G401.6 (cell line): ENCODE measurements around the gene PTPRG.

Experiments
- FAIRE-seq: peaks from 2 replicates; lab custom pipeline; 2012; peaks lifted over from hg19 to GRCh38; lab: Jason Lieb, UNC

Gene PTPRG

DNA sequence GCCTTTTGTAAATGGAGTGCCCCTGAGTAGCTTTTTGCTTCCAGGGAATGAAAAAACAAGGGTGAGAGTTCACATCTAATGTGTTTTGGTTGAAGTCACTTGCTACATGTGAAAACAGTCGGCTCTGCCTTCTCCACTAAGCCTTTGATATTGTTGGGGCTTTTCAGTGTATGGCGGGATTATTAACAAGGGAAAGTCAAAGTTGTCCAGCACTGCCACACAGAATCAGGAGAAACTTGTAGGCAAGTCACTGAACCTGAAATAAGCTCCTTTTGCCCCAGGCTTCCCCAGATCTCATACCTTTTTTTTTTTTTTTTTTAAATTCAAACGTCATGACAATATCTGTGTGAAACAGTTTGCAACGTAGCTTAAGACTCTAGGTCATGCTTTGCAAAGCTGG lies 564.0 kb downstream of the PTPRG start:
- no peak for FAIRE-seq

GRCh38 chr3:62127116-62127515 lies 565.7 kb downstream of the PTPRG start:
- FAIRE-seq, result no peak

DNA sequence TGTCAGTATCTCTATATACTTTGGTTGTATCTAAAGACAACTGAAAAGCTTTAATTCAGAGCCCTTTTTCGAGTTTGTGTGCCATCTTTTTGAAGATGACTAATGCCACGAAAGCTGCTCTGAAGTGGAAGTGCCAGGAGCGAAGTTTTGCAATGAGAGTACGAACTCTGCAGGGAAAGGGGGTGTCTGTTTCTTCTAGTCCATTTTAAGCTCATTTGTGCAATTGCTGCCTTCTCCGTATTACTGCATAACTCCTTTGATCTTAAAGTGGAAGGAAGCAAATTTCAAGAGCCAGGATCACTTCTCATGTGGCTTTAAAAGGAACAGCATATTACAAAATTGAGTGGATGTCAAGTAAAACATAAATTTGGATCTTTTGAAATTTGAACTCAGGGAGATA lies 566.7 kb downstream of the PTPRG start:
- FAIRE-seq, result no peak

GRCh38 chr3:62128681-62129080 lies 567.3 kb downstream of the PTPRG start:
- FAIRE-seq, result no peak

- no peak for FAIRE-seq
These were observed 569.7 kb downstream of the PTPRG start for GRCh38 chr3:62131050-62131449.

DNA sequence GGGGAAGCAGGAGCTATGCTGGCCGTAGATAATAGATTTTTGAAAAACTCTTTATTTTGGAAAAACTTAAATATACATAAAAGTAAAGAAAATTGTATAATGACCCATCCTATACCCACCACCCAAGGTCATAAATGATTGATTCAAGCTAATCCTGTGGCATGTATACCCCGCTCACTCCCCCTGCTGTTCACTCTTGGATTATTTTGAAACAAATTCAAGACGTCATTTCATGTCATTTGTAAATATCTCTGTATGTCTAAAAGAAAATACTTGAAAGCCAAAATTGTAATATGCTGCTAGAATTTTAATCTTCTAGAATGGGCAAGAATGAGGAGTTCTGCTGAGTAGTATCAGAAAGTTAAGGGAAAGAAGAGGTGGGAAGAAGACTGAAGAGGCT lies 570.2 kb downstream of the PTPRG start:
- no peak for FAIRE-seq

- no peak for FAIRE-seq
These were observed 570.7 kb downstream of the PTPRG start for GRCh38 chr3:62132027-62132602.

- FAIRE-seq, result no peak
These were observed 571.6 kb downstream of the PTPRG start for GRCh38 chr3:62133015-62133414.

GRCh38 chr3:62134061-62134496 lies 572.7 kb downstream of the PTPRG start:
- no peak for FAIRE-seq

DNA sequence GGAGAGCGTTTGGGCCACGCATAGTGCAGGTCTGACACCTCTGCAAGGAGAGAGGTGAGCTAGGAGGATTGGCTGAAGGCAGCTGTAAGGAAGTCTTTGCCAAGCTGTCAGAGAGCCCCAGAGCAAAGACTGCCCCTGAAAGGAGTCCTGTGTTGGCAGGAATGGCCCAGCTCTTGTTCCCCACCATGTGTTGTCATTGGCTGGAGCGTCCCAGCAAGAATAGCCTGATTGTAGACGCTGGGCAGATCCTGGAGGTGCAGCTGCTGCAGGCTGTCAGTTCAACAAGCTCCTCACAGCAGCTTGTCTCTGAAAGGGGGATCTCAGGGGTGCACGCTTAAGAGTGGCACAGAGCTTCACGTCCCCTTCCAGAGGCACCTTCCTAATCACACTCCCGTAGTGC lies 574.4 kb downstream of the PTPRG start:
- FAIRE-seq, result no peak

GRCh38 chr3:62139957-62140356 lies 578.6 kb downstream of the PTPRG start:
- no peak for FAIRE-seq

DNA sequence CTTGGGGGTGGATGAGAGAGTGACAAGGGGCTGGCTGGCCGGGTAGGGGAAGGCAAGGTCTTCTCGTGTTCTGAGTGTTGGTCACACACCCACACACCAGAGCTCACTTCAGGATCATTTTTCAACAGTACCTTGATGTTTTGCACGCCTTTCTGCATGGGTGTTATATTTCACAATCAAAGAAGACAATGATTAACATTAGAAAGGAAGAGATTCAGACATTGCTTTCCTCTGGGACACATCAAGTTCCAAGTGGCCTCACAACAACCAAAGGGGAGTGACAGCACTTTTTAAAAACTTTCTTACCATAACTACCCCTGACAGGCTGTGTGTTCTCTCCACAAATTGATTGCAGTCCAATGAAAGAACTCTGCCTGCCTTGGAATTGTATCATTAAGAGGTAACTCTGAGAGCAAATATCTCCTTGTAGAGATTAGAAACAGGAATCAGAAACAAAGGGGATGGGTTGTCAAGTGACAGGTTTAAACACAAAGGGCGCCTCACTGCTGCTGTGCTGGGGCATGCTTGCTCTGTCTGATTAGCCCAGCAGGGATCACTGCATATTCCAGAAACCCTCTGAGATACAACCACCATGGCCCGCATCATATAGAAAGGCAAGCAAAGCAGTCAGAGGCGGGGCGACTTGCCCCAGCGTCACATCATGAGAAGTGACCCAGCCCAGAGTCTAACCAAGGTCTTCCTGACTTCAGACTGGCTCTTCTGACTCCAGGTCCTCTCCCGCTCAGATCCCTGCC lies 581.1 kb downstream of the PTPRG start:
- no peak for FAIRE-seq

DNA sequence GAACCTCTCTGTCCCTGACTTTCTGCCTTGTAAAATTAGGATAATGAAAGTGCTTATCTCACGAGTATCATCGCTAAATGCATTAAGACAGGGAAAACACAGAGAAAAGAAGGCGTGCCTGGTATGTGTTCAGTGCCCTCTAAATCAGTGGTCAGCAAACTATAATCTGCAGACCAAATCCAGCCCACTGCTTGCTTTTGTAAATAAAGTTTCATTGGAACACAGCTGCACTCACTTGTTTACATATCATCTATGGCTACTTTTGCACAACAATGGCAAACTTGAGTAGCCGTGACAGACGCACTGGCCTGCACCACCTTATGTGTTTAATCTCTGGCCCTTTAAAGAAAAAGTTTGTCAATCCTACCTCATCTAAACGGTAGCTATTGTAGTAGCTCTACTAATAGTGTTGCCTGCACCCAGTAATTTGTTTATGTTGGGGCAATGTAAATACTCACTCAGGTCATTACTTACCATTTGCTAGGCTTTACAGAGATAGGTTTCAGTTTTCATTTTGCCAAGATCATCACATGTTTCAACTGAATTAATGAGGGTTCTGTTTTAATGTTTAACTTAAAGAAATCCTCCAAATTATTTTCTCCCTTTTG lies 582.6 kb downstream of the PTPRG start:
- FAIRE-seq, result no peak

- no peak for FAIRE-seq
These were observed 583.1 kb downstream of the PTPRG start for GRCh38 chr3:62144482-62144881.

- no peak for FAIRE-seq
These were observed 583.9 kb downstream of the PTPRG start for GRCh38 chr3:62145086-62145757.

DNA sequence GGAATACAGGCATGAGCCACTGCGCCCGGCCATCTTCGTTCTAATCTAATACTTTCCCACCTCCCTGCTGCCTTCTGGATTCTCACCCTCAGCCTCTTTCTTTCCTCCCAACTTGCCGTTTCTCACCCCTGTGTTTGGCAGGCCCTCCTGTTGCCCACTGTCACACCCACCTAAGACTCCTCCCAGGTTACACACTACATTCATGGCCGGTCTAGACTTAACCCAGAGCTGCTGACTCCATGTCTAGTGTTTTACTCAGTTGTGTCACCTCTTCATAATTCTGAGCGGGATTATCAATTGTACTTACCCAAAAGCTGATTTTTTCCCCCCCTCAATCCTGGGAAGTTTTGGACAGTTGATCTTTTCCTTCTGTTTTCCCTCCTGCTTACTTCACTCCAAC lies 588.2 kb downstream of the PTPRG start:
- no peak for FAIRE-seq

GRCh38 chr3:62149962-62150361 lies 588.6 kb downstream of the PTPRG start:
- FAIRE-seq, result no peak

- no peak for FAIRE-seq
These were observed 590.2 kb downstream of the PTPRG start for GRCh38 chr3:62151591-62151990.

DNA sequence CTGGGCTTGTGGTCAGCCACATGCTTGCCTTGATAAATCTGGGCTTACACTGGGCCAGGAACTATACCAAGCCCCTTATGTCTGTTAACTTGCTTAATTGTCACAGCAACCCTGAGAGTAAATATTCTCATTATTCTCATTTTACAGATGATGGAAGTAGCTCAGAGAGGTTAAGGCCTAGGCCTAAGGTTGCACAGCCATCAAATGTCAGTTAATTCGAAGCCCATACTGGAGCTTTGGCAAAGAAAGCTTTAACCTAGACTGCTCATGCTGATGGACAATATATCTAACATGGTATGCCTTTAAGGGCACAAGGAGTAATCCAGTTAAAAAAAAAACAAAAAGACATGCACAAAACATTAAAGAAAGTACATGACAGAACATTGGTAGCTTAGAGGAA lies 591.9 kb downstream of the PTPRG start:
- no peak for FAIRE-seq

GRCh38 chr3:62154457-62155148 lies 593.2 kb downstream of the PTPRG start:
- no peak for FAIRE-seq

DNA sequence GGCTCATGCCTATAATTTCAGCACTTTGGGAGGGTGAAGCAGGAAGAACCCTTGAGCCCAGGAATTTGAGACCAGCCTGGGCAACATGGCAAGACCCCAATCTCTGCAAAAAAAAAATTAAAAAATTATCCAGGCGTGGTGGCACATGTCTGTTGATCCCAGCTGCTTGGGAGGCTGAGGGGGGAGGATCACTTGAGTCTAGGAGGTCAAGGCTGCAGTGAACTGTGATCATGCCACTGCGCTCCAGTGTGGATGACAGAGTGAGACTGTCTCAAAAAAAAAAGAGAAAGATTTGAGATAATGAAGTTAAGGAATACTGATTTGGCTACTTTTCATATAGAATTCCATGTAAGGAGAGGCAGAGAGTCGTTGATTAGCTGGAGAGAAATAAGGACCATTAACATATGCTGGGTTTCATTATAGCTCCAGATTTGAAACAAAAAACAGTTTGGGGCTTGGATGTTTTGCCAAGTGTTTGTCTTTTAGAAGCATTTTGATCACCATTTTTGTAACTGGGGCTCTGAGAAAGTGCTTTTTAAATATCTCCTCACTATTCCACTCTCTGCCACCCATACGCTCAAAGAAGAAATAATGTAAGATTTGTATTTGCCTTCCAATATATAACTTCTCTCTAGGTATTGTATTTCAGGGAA lies 597.8 kb downstream of the PTPRG start:
- FAIRE-seq, result no peak

GRCh38 chr3:62159709-62160092 lies 598.3 kb downstream of the PTPRG start:
- no peak for FAIRE-seq
